ENCODE measurements around the gene NEK6. TPM values are rescaled to one million over a fixed set of nuclear protein-coding genes. Genes with fewer than 3 reads are reported as not detected.

The NEK6 gene
- total and polyA plus RNA-seq, 4 donors, result 19.0 to 86.2 (median 53.1) TPM

DNA sequence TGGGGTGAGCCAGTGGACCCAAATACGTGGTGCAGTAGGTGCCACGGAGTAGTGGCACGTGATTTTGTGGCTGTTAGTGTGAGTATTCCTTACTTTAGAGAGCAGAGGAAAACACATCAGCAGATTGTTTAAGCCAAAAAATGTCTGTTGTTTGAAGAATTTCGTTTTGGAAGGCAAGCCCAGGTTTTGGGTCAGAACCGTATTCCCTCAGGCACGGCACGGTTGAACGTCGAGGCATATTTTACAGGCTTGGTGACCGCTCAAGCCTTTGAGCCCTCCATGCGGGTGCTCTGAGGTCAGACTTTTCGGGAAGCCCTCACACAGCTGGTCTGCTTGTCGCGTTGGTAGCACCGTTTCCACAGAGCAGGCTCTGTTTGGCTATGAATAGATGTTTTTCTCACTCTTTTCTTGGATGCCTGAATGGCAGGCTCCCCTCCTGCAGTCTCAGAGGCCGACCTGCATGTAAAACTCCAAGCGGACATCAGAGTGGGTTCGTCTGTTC is 27.2 kb downstream of the NEK6 start:
- Histone ChIP-seq H3K27ac (ENCODE audit: low read depth in 1 of 2, low read length in 1 of 2) (peak overlapping the region in 1 of 2 donors; percentile 88), H3K27me3 (ENCODE audit: control insufficient read depth in 3 of 3, insufficient read depth in 3 of 3, low read length in 2 of 3) (no peaks in the 10 kb centered on the region), H3K9me3 (ENCODE audit: control insufficient read depth in 4 of 4, insufficient read depth in 3 of 4, low read length in 3 of 4) (no peaks in the 10 kb centered on the region), H3K4me1 (ENCODE audit: control insufficient read depth in 5 of 5, insufficient read depth in 5 of 5, low read length in 5 of 5) (peaks cover 10 to 67% (median 45%) of the 10 kb centered on the region in 5 donors), H3K4me3 (no peak overlapping the region), H3K36me3 (ENCODE audit: control insufficient read depth in 4 of 4, insufficient read depth in 4 of 4, low read length in 4 of 4) (peaks cover 0 to 5% (median 0%) of the 10 kb centered on the region in 4 donors), H3K9ac (ENCODE audit: insufficient read depth in 1 of 2, low read length in 2 of 2) (peak overlapping the region in 1 of 2 donors; percentile 47)
- 71 to 73% methylated on average over 18 of the region's 18 CpGs for WGBS, 2 donors
- ATAC-seq (ENCODE audit: insufficient read depth, low FRiP score) (no peak), DNase-seq (peak; percentile 47 to 61 (median 59))
- TF ChIP-seq, protein P1, sequence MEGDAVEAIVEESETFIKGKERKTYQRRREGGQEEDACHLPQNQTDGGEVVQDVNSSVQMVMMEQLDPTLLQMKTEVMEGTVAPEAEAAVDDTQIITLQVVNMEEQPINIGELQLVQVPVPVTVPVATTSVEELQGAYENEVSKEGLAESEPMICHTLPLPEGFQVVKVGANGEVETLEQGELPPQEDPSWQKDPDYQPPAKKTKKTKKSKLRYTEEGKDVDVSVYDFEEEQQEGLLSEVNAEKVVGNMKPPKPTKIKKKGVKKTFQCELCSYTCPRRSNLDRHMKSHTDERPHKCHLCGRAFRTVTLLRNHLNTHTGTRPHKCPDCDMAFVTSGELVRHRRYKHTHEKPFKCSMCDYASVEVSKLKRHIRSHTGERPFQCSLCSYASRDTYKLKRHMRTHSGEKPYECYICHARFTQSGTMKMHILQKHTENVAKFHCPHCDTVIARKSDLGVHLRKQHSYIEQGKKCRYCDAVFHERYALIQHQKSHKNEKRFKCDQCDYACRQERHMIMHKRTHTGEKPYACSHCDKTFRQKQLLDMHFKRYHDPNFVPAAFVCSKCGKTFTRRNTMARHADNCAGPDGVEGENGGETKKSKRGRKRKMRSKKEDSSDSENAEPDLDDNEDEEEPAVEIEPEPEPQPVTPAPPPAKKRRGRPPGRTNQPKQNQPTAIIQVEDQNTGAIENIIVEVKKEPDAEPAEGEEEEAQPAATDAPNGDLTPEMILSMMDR (IDR thresholded peaks at IDR 0.05; ENCODE audit: control extremely low read depth, extremely low read depth), result no peak

DNA sequence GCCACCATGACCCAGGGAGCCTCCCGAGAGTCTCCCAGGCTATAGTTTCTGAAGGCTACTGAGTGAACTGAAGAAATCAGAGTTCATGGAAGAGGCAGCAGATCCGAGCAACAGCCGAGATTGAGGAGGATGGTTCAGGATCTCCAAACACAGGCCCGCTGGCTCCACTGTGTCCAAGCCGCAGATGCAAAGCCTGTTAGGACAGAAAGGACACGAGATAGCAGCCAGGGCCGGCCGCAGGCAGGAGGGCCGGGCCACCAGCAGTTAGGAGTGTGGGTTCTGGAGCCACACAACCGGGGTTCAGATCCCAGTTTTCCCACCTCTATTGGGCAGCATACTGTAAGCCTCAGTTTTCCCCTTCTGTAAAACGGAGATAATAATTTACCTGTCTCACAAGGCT is 27.7 kb downstream of the NEK6 start:
- H3K27ac ChIP-seq (ENCODE audit: low read depth in 1 of 2, low read length in 1 of 2), result peak overlapping the region in 1 of 2 donors; percentile 88
- H3K36me3 ChIP-seq (ENCODE audit: control insufficient read depth in 4 of 4, insufficient read depth in 4 of 4, low read length in 4 of 4), result peaks cover 0 to 8% (median 0%) of the 10 kb centered on the region in 4 donors
- no peak overlapping the region for H3K4me3 ChIP-seq
- H3K27me3 ChIP-seq (ENCODE audit: control insufficient read depth in 3 of 3, insufficient read depth in 3 of 3, low read length in 2 of 3), result no peaks in the 10 kb centered on the region
- no peaks in the 10 kb centered on the region for H3K9me3 ChIP-seq (ENCODE audit: control insufficient read depth in 4 of 4, insufficient read depth in 3 of 4, low read length in 3 of 4)
- H3K9ac ChIP-seq (ENCODE audit: insufficient read depth in 1 of 2, low read length in 2 of 2), result peak overlapping the region; percentile 28 to 47
- H3K4me1 ChIP-seq (ENCODE audit: control insufficient read depth in 5 of 5, insufficient read depth in 5 of 5, low read length in 5 of 5), result peaks cover 10 to 62% (median 42%) of the 10 kb centered on the region in 5 donors
- WGBS, 2 donors, result 78 to 85% methylated on average over 11 of the region's 11 CpGs
- no peak for DNase-seq
- TF ChIP-seq, protein P1 (IDR thresholded peaks at IDR 0.05; ENCODE audit: control extremely low read depth, extremely low read depth), result no peak
- ATAC-seq (ENCODE audit: insufficient read depth, low FRiP score), result no peak

DNA sequence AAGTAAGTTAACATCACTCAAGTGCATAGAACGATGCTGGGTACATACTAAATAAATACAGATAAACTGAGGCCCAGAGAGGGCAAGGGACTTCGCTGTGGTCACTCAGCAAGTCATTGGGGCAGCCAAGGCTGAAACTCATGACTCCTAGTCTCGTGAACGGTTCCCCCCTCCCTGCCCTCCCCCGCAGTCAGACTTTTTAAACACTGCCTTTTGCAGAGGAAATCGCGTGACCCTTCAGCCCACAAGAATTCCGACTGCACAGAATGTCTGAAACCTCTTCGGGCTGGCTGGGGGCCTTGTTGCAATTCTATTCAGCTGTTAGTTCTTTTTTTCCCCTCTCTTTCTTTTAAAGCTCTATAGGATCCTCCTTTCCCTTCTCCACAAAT is 28.1 kb downstream of the NEK6 start:
- Histone ChIP-seq H3K9ac (ENCODE audit: insufficient read depth in 1 of 2, low read length in 2 of 2) (peak overlapping the region; percentile 28 to 60), H3K27me3 (ENCODE audit: control insufficient read depth in 3 of 3, insufficient read depth in 3 of 3, low read length in 2 of 3) (no peaks in the 10 kb centered on the region), H3K9me3 (ENCODE audit: control insufficient read depth in 4 of 4, insufficient read depth in 3 of 4, low read length in 3 of 4) (no peaks in the 10 kb centered on the region), H3K4me1 (ENCODE audit: control insufficient read depth in 5 of 5, insufficient read depth in 5 of 5, low read length in 5 of 5) (peaks cover 10 to 59% (median 42%) of the 10 kb centered on the region in 5 donors), H3K4me3 (no peak overlapping the region), H3K36me3 (ENCODE audit: control insufficient read depth in 4 of 4, insufficient read depth in 4 of 4, low read length in 4 of 4) (peaks cover 0 to 8% (median under 1%) of the 10 kb centered on the region in 4 donors), H3K27ac (ENCODE audit: low read depth in 1 of 2, low read length in 1 of 2) (peak overlapping the region in 1 of 2 donors; percentile 88)
- WGBS, 2 donors, result 2 to 14% methylated on average over 9 of the region's 9 CpGs
- DNase-seq, result peak; percentile 83 to 93 (median 87)
- peak; percentile 56 for ATAC-seq (ENCODE audit: insufficient read depth, low FRiP score)
- TF ChIP-seq, protein P1 (IDR thresholded peaks at IDR 0.05; ENCODE audit: control extremely low read depth, extremely low read depth), result no peak
